ENCODE measurements around the gene MZT1. TPM values are rescaled to one million over a fixed set of nuclear protein-coding genes. Genes with fewer than 3 reads are reported as not detected.

The MZT1 gene
- total RNA-seq, 1 experiment from 2014 or later = 9.8 TPM

DNA sequence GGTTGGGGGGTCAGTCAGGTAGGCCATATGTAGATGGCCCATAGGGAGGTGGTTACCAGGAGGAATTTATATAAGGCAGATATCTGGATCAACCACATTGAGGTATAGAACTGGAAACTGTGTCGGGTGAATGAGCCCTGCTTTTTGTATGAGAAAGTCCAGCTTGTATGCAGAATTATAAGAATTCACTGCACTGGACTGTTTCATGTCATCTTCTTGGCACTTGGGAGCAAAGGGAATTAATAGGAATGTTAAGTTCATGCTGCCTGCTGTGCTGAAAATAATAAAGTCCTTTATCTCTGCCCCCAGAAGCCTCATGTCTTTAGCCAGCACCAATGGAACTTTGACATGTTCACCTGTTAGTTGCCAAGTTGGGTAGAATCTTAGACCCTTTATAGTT is 12.6 kb upstream of the MZT1 start:
- DNase-seq (ENCODE audit: low read depth, low spot score) (no peak), ATAC-seq (no peak)
- H3K9me3 ChIP-seq (ENCODE audit: control insufficient read depth, insufficient read depth, low read depth, low read length) = no peaks in the 10 kb centered on the region
- ChIA-PET CTCF (no interaction called here), POLR2A (no interaction called here)
- in situ Hi-C loops (cut with HindIII; ENCODE audit: low pct_unique_long_range_greater_than_20kb, low sequenced_read_pairs) = no loop called here
- no peaks in the 10 kb centered on the region for H3K4me1 ChIP-seq (ENCODE audit: control insufficient read depth, insufficient read depth, low read length)
- H3K36me3 ChIP-seq (ENCODE audit: control insufficient read depth, insufficient read depth, low read length) = peaks cover 18% of the 10 kb centered on the region
- BruUV-seq (replicated peaks) = no TSS peak
- no peak overlapping the region for H3K27ac ChIP-seq (ENCODE audit: low read length)
- H3K4me3 ChIP-seq (ENCODE audit: low read depth in 2 of 2, low read length in 2 of 2) = no peak overlapping the region
- TF ChIP-seq, protein P1, sequence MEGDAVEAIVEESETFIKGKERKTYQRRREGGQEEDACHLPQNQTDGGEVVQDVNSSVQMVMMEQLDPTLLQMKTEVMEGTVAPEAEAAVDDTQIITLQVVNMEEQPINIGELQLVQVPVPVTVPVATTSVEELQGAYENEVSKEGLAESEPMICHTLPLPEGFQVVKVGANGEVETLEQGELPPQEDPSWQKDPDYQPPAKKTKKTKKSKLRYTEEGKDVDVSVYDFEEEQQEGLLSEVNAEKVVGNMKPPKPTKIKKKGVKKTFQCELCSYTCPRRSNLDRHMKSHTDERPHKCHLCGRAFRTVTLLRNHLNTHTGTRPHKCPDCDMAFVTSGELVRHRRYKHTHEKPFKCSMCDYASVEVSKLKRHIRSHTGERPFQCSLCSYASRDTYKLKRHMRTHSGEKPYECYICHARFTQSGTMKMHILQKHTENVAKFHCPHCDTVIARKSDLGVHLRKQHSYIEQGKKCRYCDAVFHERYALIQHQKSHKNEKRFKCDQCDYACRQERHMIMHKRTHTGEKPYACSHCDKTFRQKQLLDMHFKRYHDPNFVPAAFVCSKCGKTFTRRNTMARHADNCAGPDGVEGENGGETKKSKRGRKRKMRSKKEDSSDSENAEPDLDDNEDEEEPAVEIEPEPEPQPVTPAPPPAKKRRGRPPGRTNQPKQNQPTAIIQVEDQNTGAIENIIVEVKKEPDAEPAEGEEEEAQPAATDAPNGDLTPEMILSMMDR (IDR thresholded peaks at IDR 0.05) = no peak
- no peak for TF ChIP-seq TCF7L2 (IDR thresholded peaks at IDR 0.05; ENCODE audit: low read depth, low read length)
- TF ChIP-seq POLR2AphosphoS5 (IDR thresholded peaks at IDR 0.05; ENCODE audit: low read depth, low read length) = no peak
- TF ChIP-seq, protein P2, sequence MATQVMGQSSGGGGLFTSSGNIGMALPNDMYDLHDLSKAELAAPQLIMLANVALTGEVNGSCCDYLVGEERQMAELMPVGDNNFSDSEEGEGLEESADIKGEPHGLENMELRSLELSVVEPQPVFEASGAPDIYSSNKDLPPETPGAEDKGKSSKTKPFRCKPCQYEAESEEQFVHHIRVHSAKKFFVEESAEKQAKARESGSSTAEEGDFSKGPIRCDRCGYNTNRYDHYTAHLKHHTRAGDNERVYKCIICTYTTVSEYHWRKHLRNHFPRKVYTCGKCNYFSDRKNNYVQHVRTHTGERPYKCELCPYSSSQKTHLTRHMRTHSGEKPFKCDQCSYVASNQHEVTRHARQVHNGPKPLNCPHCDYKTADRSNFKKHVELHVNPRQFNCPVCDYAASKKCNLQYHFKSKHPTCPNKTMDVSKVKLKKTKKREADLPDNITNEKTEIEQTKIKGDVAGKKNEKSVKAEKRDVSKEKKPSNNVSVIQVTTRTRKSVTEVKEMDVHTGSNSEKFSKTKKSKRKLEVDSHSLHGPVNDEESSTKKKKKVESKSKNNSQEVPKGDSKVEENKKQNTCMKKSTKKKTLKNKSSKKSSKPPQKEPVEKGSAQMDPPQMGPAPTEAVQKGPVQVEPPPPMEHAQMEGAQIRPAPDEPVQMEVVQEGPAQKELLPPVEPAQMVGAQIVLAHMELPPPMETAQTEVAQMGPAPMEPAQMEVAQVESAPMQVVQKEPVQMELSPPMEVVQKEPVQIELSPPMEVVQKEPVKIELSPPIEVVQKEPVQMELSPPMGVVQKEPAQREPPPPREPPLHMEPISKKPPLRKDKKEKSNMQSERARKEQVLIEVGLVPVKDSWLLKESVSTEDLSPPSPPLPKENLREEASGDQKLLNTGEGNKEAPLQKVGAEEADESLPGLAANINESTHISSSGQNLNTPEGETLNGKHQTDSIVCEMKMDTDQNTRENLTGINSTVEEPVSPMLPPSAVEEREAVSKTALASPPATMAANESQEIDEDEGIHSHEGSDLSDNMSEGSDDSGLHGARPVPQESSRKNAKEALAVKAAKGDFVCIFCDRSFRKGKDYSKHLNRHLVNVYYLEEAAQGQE (IDR thresholded peaks at IDR 0.05; ENCODE audit: insufficient read depth in 1 of 2, low read depth in 2 of 2, low read length in 1 of 2) = no peak
- TF ChIP-seq SIN3A (IDR thresholded peaks at IDR 0.05; ENCODE audit: borderline replicate concordance, insufficient read depth, low read depth, low read length) = no peak
- intact Hi-C loops (cut with micrococcal nuclease; ENCODE audit: unreplicated experiment) = no loop called here
- no peaks in the 10 kb centered on the region for H3K27me3 ChIP-seq (ENCODE audit: control insufficient read depth, insufficient read depth, low read length)

DNA sequence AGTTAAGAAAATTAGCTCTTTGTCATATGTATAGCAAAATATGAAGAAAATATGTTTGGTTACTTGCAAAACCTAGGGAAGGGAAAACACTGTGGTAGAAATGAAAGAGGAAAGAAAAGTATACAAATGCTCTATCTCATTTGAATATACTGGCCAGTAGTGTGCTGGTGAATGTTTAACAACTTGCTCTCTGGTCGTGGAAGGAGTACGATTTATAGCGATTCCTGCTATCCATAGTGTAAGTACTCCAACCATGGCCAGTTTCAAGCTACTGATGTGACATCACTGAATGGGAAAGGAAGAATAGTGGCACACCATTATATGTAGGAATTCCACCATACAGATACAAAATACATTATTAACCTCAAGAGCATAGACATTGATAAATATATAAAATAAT is 9.6 kb upstream of the MZT1 start:
- H3K27ac ChIP-seq (ENCODE audit: low read length) = no peak overlapping the region
- DNase-seq (ENCODE audit: low read depth, low spot score) (no peak), ATAC-seq (no peak)
- no peaks in the 10 kb centered on the region for H3K27me3 ChIP-seq (ENCODE audit: control insufficient read depth, insufficient read depth, low read length)
- TF ChIP-seq, protein P1 (IDR thresholded peaks at IDR 0.05) = no peak
- TF ChIP-seq, protein P2 (IDR thresholded peaks at IDR 0.05; ENCODE audit: insufficient read depth in 1 of 2, low read depth in 2 of 2, low read length in 1 of 2) = no peak
- no peak for TF ChIP-seq POLR2AphosphoS5 (IDR thresholded peaks at IDR 0.05; ENCODE audit: low read depth, low read length)
- TF ChIP-seq TCF7L2 (IDR thresholded peaks at IDR 0.05; ENCODE audit: low read depth, low read length) = no peak
- no peak for TF ChIP-seq SIN3A (IDR thresholded peaks at IDR 0.05; ENCODE audit: borderline replicate concordance, insufficient read depth, low read depth, low read length)
- no TSS peak for BruUV-seq (replicated peaks)
- no peaks in the 10 kb centered on the region for H3K9me3 ChIP-seq (ENCODE audit: control insufficient read depth, insufficient read depth, low read depth, low read length)
- in situ Hi-C loops (cut with HindIII; ENCODE audit: low pct_unique_long_range_greater_than_20kb, low sequenced_read_pairs) = no loop called here
- peaks cover 13% of the 10 kb centered on the region; the same call in 1 of the 2 replicates for H3K36me3 ChIP-seq (ENCODE audit: control insufficient read depth, insufficient read depth, low read length)
- no peaks in the 10 kb centered on the region for H3K4me1 ChIP-seq (ENCODE audit: control insufficient read depth, insufficient read depth, low read length)
- intact Hi-C loops (cut with micrococcal nuclease; ENCODE audit: unreplicated experiment) = no loop called here
- ChIA-PET CTCF (no interaction called here), POLR2A (interaction anchor here (0.6 kb wide), 1 partner anchor 44 kb away, joined by 3 read pairs; the partner anchor contains the start of gene DIS3)
- no peak overlapping the region for H3K4me3 ChIP-seq (ENCODE audit: low read depth in 2 of 2, low read length in 2 of 2)

Measured in Panc1 (cell line).